Gastrocnemius medialis (tissue), 4 donors: ENCODE measurements around the gene INSYN2A.

ENCODE experiments used
- CTCF ChIP-seq, 5 experiments: fragments of 450-650 bp in 3 of 5; fragments of 200-600 bp in 2 of 5; sonication (generic) in 2 of 5; IDR thresholded peaks in 4 of 5; conservative IDR thresholded peaks in 1 of 5; 1 replicate in 4 of 5; 2 replicates in 1 of 5; pipeline ENCODE4 v1.5.1; 2016 to 2019; ENCODE audit warnings: antibody characterized with exemption in 5 of 5, mild to moderate bottlenecking in 3 of 5, moderate library complexity in 3 of 5
- POLR2A ChIP-seq, 2 donors: fragments of 450-650 bp; IDR thresholded peaks; one replicate each; pipeline ENCODE4 v1.6.1; 2017; ENCODE audit warnings: antibody characterized with exemption in 2 of 2, mild to moderate bottlenecking in 2 of 2, moderate library complexity in 2 of 2

- TF ChIP-seq CTCF (IDR thresholded peaks at IDR 0.05 in 4 of 5, conservative IDR thresholded peaks at IDR 0.05 in 1 of 5) (no peak), POLR2A (IDR thresholded peaks at IDR 0.05) (no peak)
These were observed 7.2 kb downstream of the INSYN2A start for GRCh38 chr10:127189226-127189625.
